ENCODE measurements around the gene GNAQ. TPM values are rescaled to one million over a fixed set of nuclear protein-coding genes. Genes with fewer than 3 reads are reported as not detected.

Gene GNAQ
- total and polyA plus RNA-seq, 2 of the 13 experiments (the other 11 are each of a cell fraction or from before 2014, with no cell fraction given): 16.5 to 17.7 TPM

- TF ChIP-seq ZNF142 (CRISPR knock-in tag; IDR thresholded peaks at IDR 0.05) (no peak), TBX2 (CRISPR knock-in tag; IDR thresholded peaks at IDR 0.05; ENCODE audit: borderline replicate concordance) (no peak), ZFP62 (CRISPR knock-in tag; IDR thresholded peaks at IDR 0.05) (no peak), PAWR (CRISPR knock-in tag; IDR thresholded peaks at IDR 0.05; ENCODE audit: borderline replicate concordance) (no peak), HCFC1 (IDR thresholded peaks at IDR 0.05; ENCODE audit: low read depth, low read length) (no peak), KLF16 (CRISPR knock-in tag; IDR thresholded peaks at IDR 0.05) (0 out of 4 replicates have a peak, but pooled peaks of 1 of the 2 experiments have one; percentile 16), KDM5B (CRISPR knock-in tag; IDR thresholded peaks at IDR 0.05; ENCODE audit: borderline replicate concordance) (no peak), GRHL1 (CRISPR knock-in tag; conservative IDR thresholded peaks at IDR 0.05) (no peak), NCOR1 (IDR thresholded peaks at IDR 0.05; ENCODE audit: borderline replicate concordance, low read length) (no peak), ZNF574 (CRISPR knock-in tag; IDR thresholded peaks at IDR 0.05) (no peak), ZNF616 (CRISPR knock-in tag; IDR thresholded peaks at IDR 0.05; ENCODE audit: low read depth) (no peak), ZNF513 (CRISPR knock-in tag; conservative IDR thresholded peaks at IDR 0.05) (no peak), KLF12 (CRISPR knock-in tag; IDR thresholded peaks at IDR 0.05; ENCODE audit: borderline replicate concordance) (0 out of 2 replicates have a peak, but pooled peaks have one; percentile 38), ONECUT2 (CRISPR knock-in tag; IDR thresholded peaks at IDR 0.05) (no peak), YY1 (IDR thresholded peaks at IDR 0.05; ENCODE audit: insufficient read depth, insufficient replicate concordance, low read depth, low read length) (peak; percentile 77)
Observed at GRCh38 chr9:78031893-78032729, 500 bp upstream of the GNAQ start (continued).

All from HepG2 (cell line).